Measurements from ENCODE around the gene NEU2. TPM values are rescaled to one million over a fixed set of nuclear protein-coding genes. Genes with fewer than 3 reads are reported as not detected.

Gene NEU2
- total RNA-seq, 1 experiment from 2014 or later = not detected

DNA sequence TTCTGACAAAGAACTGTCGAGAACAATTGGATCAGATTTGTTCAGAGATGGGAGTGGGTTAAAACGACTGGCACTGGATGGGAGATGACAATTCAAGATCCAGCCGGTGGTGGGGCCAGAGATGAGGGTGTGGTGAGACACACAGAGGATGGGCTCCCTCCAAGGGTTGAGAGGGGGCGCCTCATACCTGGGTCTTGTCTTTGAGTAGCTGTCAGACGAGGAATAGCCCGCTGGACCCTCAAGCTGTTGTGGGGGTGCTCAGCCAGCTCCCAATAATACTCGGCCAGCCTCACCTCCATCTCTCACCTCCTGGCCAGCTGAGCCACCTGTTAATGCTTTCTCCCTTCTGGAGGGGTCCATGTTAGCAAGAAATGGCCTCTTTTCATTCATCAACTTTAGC lies 41.6 kb downstream of the NEU2 start:
- H2AFZ ChIP-seq (ENCODE audit: low read length) = no peak overlapping the region
- no peak overlapping the region for H2BK12ac ChIP-seq (ENCODE audit: insufficient read length, low read depth, low read length)
- no peak overlapping the region for H3K4me3 Mint-ChIP-seq
- no peak overlapping the region for H2BK15ac ChIP-seq (ENCODE audit: low read depth, low read length)
- H3K79me1 ChIP-seq (ENCODE audit: insufficient read depth, low read depth, low read length, poor library complexity, severe bottlenecking) = no peaks in the 10 kb centered on the region
- H3K4me2 ChIP-seq (ENCODE audit: insufficient read depth, insufficient read length, low read length) = no peak overlapping the region
- no peak overlapping the region for H4K8ac ChIP-seq (replicated peaks; ENCODE audit: insufficient read length, low read depth, low read length)
- H3K9me3 ChIP-seq (ENCODE audit: control insufficient read depth, low read depth, low read length) = no peaks in the 10 kb centered on the region
- peaks cover 4% of the 10 kb centered on the region; the same call in 1 of the 2 replicates for H3K4me1 ChIP-seq (ENCODE audit: insufficient read depth, low read length)
- no peak overlapping the region for H4K91ac ChIP-seq (ENCODE audit: insufficient read length, low read depth, low read length)
- H3K14ac ChIP-seq (ENCODE audit: insufficient read depth, low read length) = no peak overlapping the region; the same call in 1 of the 2 replicates
- peaks cover 0 to 8% of the 10 kb centered on the region in 2 experiments; a peak in 3 of 4 replicates for H3K4me1 Mint-ChIP-seq
- H3K23me2 ChIP-seq (ENCODE audit: insufficient read length, low read depth, low read length, poor library complexity, severe bottlenecking) = no peaks in the 10 kb centered on the region
- H2BK5ac ChIP-seq (ENCODE audit: insufficient read length, low read length) = no peak overlapping the region
- peaks cover 4 to 7% of the 10 kb centered on the region in 2 experiments; a peak in 3 of 5 replicates for H3K9me3 Mint-ChIP-seq
- no peaks in the 10 kb centered on the region for H3K36me3 Mint-ChIP-seq (ENCODE audit: insufficient read depth in 1 of 3, low read depth in 3 of 3)
- no peaks in the 10 kb centered on the region for H3K79me2 ChIP-seq (ENCODE audit: insufficient read depth, low read length)
- H3K27me3 ChIP-seq (ENCODE audit: insufficient read depth, low read length) = no peaks in the 10 kb centered on the region
- TF ChIP-seq, protein P1, sequence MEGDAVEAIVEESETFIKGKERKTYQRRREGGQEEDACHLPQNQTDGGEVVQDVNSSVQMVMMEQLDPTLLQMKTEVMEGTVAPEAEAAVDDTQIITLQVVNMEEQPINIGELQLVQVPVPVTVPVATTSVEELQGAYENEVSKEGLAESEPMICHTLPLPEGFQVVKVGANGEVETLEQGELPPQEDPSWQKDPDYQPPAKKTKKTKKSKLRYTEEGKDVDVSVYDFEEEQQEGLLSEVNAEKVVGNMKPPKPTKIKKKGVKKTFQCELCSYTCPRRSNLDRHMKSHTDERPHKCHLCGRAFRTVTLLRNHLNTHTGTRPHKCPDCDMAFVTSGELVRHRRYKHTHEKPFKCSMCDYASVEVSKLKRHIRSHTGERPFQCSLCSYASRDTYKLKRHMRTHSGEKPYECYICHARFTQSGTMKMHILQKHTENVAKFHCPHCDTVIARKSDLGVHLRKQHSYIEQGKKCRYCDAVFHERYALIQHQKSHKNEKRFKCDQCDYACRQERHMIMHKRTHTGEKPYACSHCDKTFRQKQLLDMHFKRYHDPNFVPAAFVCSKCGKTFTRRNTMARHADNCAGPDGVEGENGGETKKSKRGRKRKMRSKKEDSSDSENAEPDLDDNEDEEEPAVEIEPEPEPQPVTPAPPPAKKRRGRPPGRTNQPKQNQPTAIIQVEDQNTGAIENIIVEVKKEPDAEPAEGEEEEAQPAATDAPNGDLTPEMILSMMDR (conservative IDR thresholded peaks at IDR 0.05) = peak; percentile 41; the same call in 2 of the 3 replicates
- no peaks in the 10 kb centered on the region for H4K20me1 ChIP-seq (ENCODE audit: control insufficient read depth, insufficient read depth, insufficient read length)
- no CpG with 5 or more reads among the region's 7 CpGs for WGBS (ENCODE audit: extremely low coverage, insufficient read length, low lambda C conversion rate)
- no peak overlapping the region for H2BK20ac ChIP-seq (ENCODE audit: low read depth, low read length, poor library complexity, severe bottlenecking)
- H4K5ac ChIP-seq (ENCODE audit: insufficient read length, low read depth, low read length) = no peak overlapping the region
- H3K56ac ChIP-seq (ENCODE audit: insufficient read length, low read depth, low read length) = no peak overlapping the region
- DNase-seq = no peak
- H3K27ac ChIP-seq (ENCODE audit: insufficient read length, low read depth, low read length) = no peak overlapping the region
- H3K9ac ChIP-seq (ENCODE audit: extremely low read depth, insufficient read length, low read length) = no peak overlapping the region
- H2AK5ac ChIP-seq (ENCODE audit: insufficient read length, low read length) = no peak overlapping the region
- no peak overlapping the region for H3K18ac ChIP-seq (ENCODE audit: insufficient read length, low read depth, low read length)
- H3K27ac Mint-ChIP-seq = no peak overlapping the region
- H3T11ph ChIP-seq (ENCODE audit: low read length) = no peak overlapping the region
- H3K27me3 Mint-ChIP-seq (ENCODE audit: low read depth) = no peaks in the 10 kb centered on the region
- no peak overlapping the region for H3K23ac ChIP-seq (ENCODE audit: insufficient read length, low read depth, low read length)
- no peak overlapping the region for H2BK120ac ChIP-seq (ENCODE audit: low read depth, low read length, poor library complexity, severe bottlenecking)
- no peak overlapping the region for H3K4ac ChIP-seq (ENCODE audit: low read depth, low read length)

Data from H9 (cell line).